H9 (cell line): ENCODE results near the gene BUB1. TPM values are rescaled to one million over a fixed set of nuclear protein-coding genes. Genes with fewer than 3 reads are reported as not detected.
A peak's percentile ranks its signal among the peaks of the same experiment; 100 is the strongest.

Experiments used
- DNase-seq: peaks from one replicate; pipeline ENCODE4 v3.0.0-alpha.2; 2017
- H2AFZ ChIP-seq: one replicate; pipeline ENCODE4 v1.6.1; 2013; ENCODE audit warnings: mild to moderate bottlenecking, low read length, control low read depth, moderate library complexity
- H2AK5ac ChIP-seq: 2 replicates; pipeline ENCODE4 v1.6.1; 2013; ENCODE audit warnings: low read length, control low read depth, mixed read lengths; ENCODE audit not compliant: insufficient read length
- H2BK120ac ChIP-seq: one replicate; pipeline ENCODE4 v1.6.1; 2013; ENCODE audit warnings: low read depth, mild to moderate bottlenecking, low read length, control low read depth, inconsistent platforms; ENCODE audit not compliant: poor library complexity, severe bottlenecking
- H2BK12ac ChIP-seq: 2 replicates; pipeline ENCODE4 v1.6.1; 2013; ENCODE audit warnings: low read length, control low read depth, mixed read lengths, low read depth; ENCODE audit not compliant: insufficient read length
- H2BK15ac ChIP-seq: 2 replicates; pipeline ENCODE4 v1.6.1; 2013; ENCODE audit warnings: low read depth, low read length, control low read depth
- H2BK20ac ChIP-seq: one replicate; pipeline ENCODE4 v1.6.1; 2013; ENCODE audit warnings: low read depth, mild to moderate bottlenecking, low read length, control low read depth, inconsistent platforms; ENCODE audit not compliant: poor library complexity, severe bottlenecking
- H2BK5ac ChIP-seq: 2 replicates; pipeline ENCODE4 v1.6.1; 2013; ENCODE audit warnings: low read length, control low read depth, mixed read lengths; ENCODE audit not compliant: insufficient read length
- H3K14ac ChIP-seq: 2 replicates; pipeline ENCODE4 v1.6.1; 2013; ENCODE audit warnings: low read length, control low read depth; ENCODE audit not compliant: insufficient read depth
- H3K18ac ChIP-seq: 2 replicates; pipeline ENCODE4 v1.6.1; 2013; ENCODE audit warnings: low read depth, mild to moderate bottlenecking, mixed read lengths, low read length, control low read depth; ENCODE audit not compliant: insufficient read length
- H3K23ac ChIP-seq: 2 replicates; pipeline ENCODE4 v1.6.1; 2013; ENCODE audit warnings: low read length, control low read depth, mixed read lengths, low read depth; ENCODE audit not compliant: insufficient read length
- H3K23me2 ChIP-seq: 2 replicates; pipeline ENCODE4 v1.6.1; 2013; ENCODE audit warnings: low read depth, mild to moderate bottlenecking, mixed read lengths, low read length, control low read depth; ENCODE audit not compliant: insufficient read length, poor library complexity, severe bottlenecking
- H3K27ac ChIP-seq: 2 replicates; pipeline ENCODE4 v1.5.1; 2013; ENCODE audit warnings: low read length, control low read depth, mixed read lengths, low read depth; ENCODE audit not compliant: insufficient read length
- H3K27me3 ChIP-seq: 2 replicates; pipeline ENCODE4 v1.6.1; 2013; ENCODE audit warnings: low read length, control low read depth, inconsistent platforms; ENCODE audit not compliant: insufficient read depth
- H3K4ac ChIP-seq: 2 replicates; pipeline ENCODE4 v1.6.1; 2013; ENCODE audit warnings: low read depth, mild to moderate bottlenecking, control low read depth, inconsistent platforms, low read length, moderate library complexity
- H3K4me1 ChIP-seq: 2 replicates; pipeline ENCODE4 v1.6.1; 2013; ENCODE audit warnings: low read length, control low read depth, inconsistent platforms; ENCODE audit not compliant: insufficient read depth
- H3K4me2 ChIP-seq: 2 replicates; pipeline ENCODE4 v1.6.1; 2013; ENCODE audit warnings: low read length, control low read depth, mixed read lengths; ENCODE audit not compliant: insufficient read length, insufficient read depth
- H3K56ac ChIP-seq: 2 replicates; pipeline ENCODE4 v1.6.1; 2013; ENCODE audit warnings: low read depth, mild to moderate bottlenecking, mixed read lengths, low read length, control low read depth; ENCODE audit not compliant: insufficient read length
- H3K79me1 ChIP-seq: 2 replicates; pipeline ENCODE4 v1.6.1; 2013; ENCODE audit warnings: low read depth, mild to moderate bottlenecking, moderate library complexity, low read length, control low read depth, inconsistent platforms; ENCODE audit not compliant: insufficient read depth, poor library complexity, severe bottlenecking
- H3K79me2 ChIP-seq: 2 replicates; pipeline ENCODE4 v1.6.1; 2013; ENCODE audit warnings: low read length, control low read depth, inconsistent platforms; ENCODE audit not compliant: insufficient read depth
- H3K9ac ChIP-seq: 2 replicates; pipeline ENCODE4 v1.6.1; 2013; ENCODE audit warnings: low read length, control low read depth, mixed read lengths; ENCODE audit not compliant: insufficient read length; ENCODE audit errors: extremely low read depth
- H3K9me3 ChIP-seq: one replicate; pipeline ENCODE4 v1.6.1; 2013; ENCODE audit warnings: low read depth, low read length, inconsistent platforms; ENCODE audit not compliant: control insufficient read depth
- H3T11ph ChIP-seq: one replicate; pipeline ENCODE4 v1.6.1; 2013; ENCODE audit warnings: mild to moderate bottlenecking, low read length, control low read depth, inconsistent platforms
- H4K20me1 ChIP-seq: one replicate; pipeline ENCODE4 v1.6.1; 2013; ENCODE audit not compliant: control insufficient read depth, insufficient read length, insufficient read depth
- H4K5ac ChIP-seq: 2 replicates; pipeline ENCODE4 v1.6.1; 2013; ENCODE audit warnings: low read depth, mild to moderate bottlenecking, mixed read lengths, low read length, control low read depth; ENCODE audit not compliant: insufficient read length
- H4K8ac ChIP-seq: replicated peaks from 2 replicates; pipeline ENCODE4 v1.6.1; 2013; ENCODE audit warnings: low read length, control low read depth, mixed read lengths, low read depth; ENCODE audit not compliant: insufficient read length
- H4K91ac ChIP-seq: 2 replicates; pipeline ENCODE4 v1.6.1; 2013; ENCODE audit warnings: low read depth, mild to moderate bottlenecking, moderate library complexity, mixed read lengths, low read length, control low read depth; ENCODE audit not compliant: insufficient read length
- H3K27ac Mint-ChIP-seq, 3 experiments: 2 replicates in 2 of 3; 3 replicates in 1 of 3; pipeline ENCODE4 v1.8.0; 2020 to 2021; ENCODE audit warnings: mixed read lengths in 3 of 3, mild to moderate bottlenecking in 1 of 3, moderate library complexity in 1 of 3
- H3K27me3 Mint-ChIP-seq: 2 replicates; pipeline ENCODE4 v1.8.0; 2021; ENCODE audit warnings: low read depth, mild to moderate bottlenecking, moderate library complexity, mixed read lengths
- H3K36me3 Mint-ChIP-seq, 3 experiments: 2 replicates in 2 of 3; 3 replicates in 1 of 3; pipeline ENCODE4 v1.8.0; 2020 to 2021; ENCODE audit warnings: low read depth in 3 of 3, mixed read lengths in 3 of 3; ENCODE audit not compliant: insufficient read depth in 1 of 3
- H3K4me1 Mint-ChIP-seq, 2 experiments: 2 replicates each; pipeline ENCODE4 v1.8.0; 2020; ENCODE audit warnings: mixed read lengths in 2 of 2
- H3K4me3 Mint-ChIP-seq, 2 experiments: 2 replicates in 1 of 2; 3 replicates in 1 of 2; pipeline ENCODE4 v1.8.0; 2020 to 2021; ENCODE audit warnings: mild to moderate bottlenecking in 2 of 2, mixed read lengths in 2 of 2, moderate library complexity in 1 of 2
- H3K9me3 Mint-ChIP-seq, 2 experiments: 2 replicates in 1 of 2; 3 replicates in 1 of 2; pipeline ENCODE4 v1.8.0; 2020; ENCODE audit warnings: mild to moderate bottlenecking in 2 of 2, mixed read lengths in 2 of 2, moderate library complexity in 1 of 2
- CTCF ChIP-seq: fragments of 200-600 bp; sonication (generic); conservative IDR thresholded peaks from 3 replicates; pipeline ENCODE4 v1.8.0; 2021; ENCODE audit warnings: antibody characterized with exemption, mild to moderate bottlenecking
- WGBS: extraction: QIAGEN DNeasy Blood & Tissue Kit; methylation state at CpG from one replicate; pipeline ENCODE4 v1.1.7; 2013; ENCODE audit warnings: missing lambda C conversion rate, low lambda C conversion rate, mixed read lengths; ENCODE audit not compliant: insufficient read length; ENCODE audit errors: extremely low coverage; 5-methylcytosine and 5-hydroxymethylcytosine counted together
- total RNA-seq: library from RNA; stranded (reverse); gene quantifications from 2 replicates; pipeline ENCODE4 v1.2.1, GENCODE V29; 2021

BUB1 gene
- total RNA-seq, 1 experiment from 2014 or later: 144 TPM

GRCh38 chr2:110678457-110679336 lies 834 bp upstream of the BUB1 start:
- no peak overlapping the region for H3T11ph ChIP-seq
- H2BK120ac ChIP-seq: no peak overlapping the region
- Mint-ChIP-seq H3K27ac (peak overlapping the region; percentile 98 to 99 (median 98)), H3K36me3 (peaks cover 21 to 43% (median 24%) of the 10 kb centered on the region in 3 experiments), H3K27me3 (peaks cover 1% of the 10 kb centered on the region; the same call in 1 of the 2 replicates), H3K4me1 (peaks cover 57 to 59% of the 10 kb centered on the region in 2 experiments), H3K9me3 (peaks cover 15 to 25% of the 10 kb centered on the region in 2 experiments), H3K4me3 (peak overlapping the region; percentile 85 to 96)
- H2BK15ac ChIP-seq: no peak overlapping the region
- H3K4ac ChIP-seq: no peak overlapping the region; the same call in 1 of the 2 replicates
- peak overlapping the region; percentile 87 for H3K9ac ChIP-seq
- TF ChIP-seq CTCF: no peak
- H3K4me1 ChIP-seq: peaks cover 5% of the 10 kb centered on the region; the same call in 1 of the 2 replicates
- H3K4me2 ChIP-seq: peak overlapping the region; percentile 94
- WGBS: no CpG with 5 or more reads among the region's 28 CpGs
- H4K8ac ChIP-seq: no peak overlapping the region
- H3K79me2 ChIP-seq: peaks cover 23% of the 10 kb centered on the region
- DNase-seq: no peak
- H3K9me3 ChIP-seq: no peaks in the 10 kb centered on the region
- H2BK12ac ChIP-seq: peak overlapping the region; percentile 35
- H3K27ac ChIP-seq: peak overlapping the region; percentile 65
- no peak overlapping the region for H3K23ac ChIP-seq
- H2BK20ac ChIP-seq: no peak overlapping the region
- H4K5ac ChIP-seq: no peak overlapping the region
- peak overlapping the region; percentile 77 for H3K18ac ChIP-seq
- no peak overlapping the region for H4K91ac ChIP-seq
- H3K14ac ChIP-seq: peak overlapping the region; percentile 52; the same call in 1 of the 2 replicates
- H3K79me1 ChIP-seq: peaks cover 11% of the 10 kb centered on the region
- H4K20me1 ChIP-seq: no peaks in the 10 kb centered on the region
- no peak overlapping the region for H3K56ac ChIP-seq
- no peaks in the 10 kb centered on the region for H3K27me3 ChIP-seq
- H2AK5ac ChIP-seq: no peak overlapping the region
- H3K23me2 ChIP-seq: peaks cover 7% of the 10 kb centered on the region
- H2AFZ ChIP-seq: no peak overlapping the region
- H2BK5ac ChIP-seq: no peak overlapping the region
